GM12801 (cell line): ENCODE data around the gene VCAN.

Source experiments
- TF ChIP-seq, protein P1 (sequence below): IDR thresholded peaks from one replicate; pipeline ENCODE4 v1.5.1; 2011; ENCODE audit warnings: control low read depth; ENCODE audit not compliant: insufficient read length; ENCODE audit errors: extremely low read depth

VCAN gene

DNA sequence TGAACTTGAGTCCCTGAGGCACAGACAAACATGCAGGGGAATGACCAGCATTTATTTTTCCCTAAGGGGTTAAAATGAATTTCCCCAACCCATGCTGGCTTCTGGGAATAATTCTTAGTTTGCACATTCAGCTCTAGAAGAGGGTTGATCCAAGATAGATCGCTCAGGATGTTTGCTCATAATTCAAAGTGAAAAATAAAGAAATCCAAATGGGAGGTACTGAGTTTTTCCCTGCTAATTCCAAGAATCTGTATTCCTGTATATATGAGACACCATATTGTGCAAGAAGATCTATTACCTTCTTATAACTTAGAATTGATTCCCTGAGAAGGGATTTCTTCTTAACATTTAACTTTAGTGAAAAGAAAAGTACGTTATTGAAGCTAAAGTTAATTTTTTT, 96.2 kb downstream of the VCAN start:
- TF ChIP-seq, protein P1, sequence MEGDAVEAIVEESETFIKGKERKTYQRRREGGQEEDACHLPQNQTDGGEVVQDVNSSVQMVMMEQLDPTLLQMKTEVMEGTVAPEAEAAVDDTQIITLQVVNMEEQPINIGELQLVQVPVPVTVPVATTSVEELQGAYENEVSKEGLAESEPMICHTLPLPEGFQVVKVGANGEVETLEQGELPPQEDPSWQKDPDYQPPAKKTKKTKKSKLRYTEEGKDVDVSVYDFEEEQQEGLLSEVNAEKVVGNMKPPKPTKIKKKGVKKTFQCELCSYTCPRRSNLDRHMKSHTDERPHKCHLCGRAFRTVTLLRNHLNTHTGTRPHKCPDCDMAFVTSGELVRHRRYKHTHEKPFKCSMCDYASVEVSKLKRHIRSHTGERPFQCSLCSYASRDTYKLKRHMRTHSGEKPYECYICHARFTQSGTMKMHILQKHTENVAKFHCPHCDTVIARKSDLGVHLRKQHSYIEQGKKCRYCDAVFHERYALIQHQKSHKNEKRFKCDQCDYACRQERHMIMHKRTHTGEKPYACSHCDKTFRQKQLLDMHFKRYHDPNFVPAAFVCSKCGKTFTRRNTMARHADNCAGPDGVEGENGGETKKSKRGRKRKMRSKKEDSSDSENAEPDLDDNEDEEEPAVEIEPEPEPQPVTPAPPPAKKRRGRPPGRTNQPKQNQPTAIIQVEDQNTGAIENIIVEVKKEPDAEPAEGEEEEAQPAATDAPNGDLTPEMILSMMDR: no peak

- TF ChIP-seq, protein P1: no peak
Measured at GRCh38 chr5:83568186-83568585, 96.6 kb downstream of the VCAN start.

- TF ChIP-seq, protein P1: no peak
Measured at GRCh38 chr5:83570916-83571315, 99.4 kb downstream of the VCAN start.

DNA sequence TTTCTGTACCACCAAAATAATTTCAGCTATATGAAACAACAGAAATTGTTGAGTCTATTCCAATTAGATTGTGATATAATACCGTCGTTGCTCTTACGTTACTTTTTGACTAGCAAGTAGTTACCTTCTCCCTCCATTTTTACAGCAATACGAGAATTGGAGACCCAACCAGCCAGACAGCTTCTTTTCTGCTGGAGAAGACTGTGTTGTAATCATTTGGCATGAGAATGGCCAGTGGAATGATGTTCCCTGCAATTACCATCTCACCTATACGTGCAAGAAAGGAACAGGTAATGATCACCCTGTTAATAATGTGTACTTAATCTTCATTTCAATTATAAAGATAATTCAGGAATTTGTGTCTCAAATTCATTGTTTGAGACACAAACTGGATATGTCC, 100.7 kb downstream of the VCAN start:
- TF ChIP-seq, protein P1: no peak

- TF ChIP-seq, protein P1: no peak
Measured at GRCh38 chr5:83576341-83576740, 104.8 kb downstream of the VCAN start.

DNA sequence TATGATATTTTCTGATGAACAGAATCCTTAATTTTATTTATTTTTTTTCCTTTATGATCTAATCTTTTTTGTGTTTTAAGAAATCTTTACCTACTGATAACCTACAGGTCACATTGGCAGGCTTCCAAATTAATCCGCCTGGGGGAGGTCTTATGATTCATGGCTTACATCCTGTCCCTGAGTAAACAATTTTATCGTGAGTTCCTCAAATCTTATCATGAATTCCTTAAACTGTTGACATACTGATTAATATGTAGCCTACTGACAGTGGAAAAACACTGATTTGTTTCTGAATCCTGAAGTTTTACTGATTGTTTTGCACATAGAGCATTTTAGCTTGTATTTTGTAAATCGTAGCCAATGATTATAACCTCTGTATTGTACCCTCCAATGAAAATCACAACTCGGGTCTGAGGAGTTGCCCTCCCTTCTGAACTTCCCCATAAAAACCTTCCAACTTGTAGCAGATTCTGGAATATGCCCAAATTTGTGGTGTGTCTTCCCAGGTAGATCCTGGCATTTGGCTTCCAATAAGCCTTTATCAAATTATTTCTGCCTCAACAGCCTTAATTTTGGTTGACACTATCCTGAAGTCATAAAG, 105.6 kb downstream of the VCAN start:
- TF ChIP-seq, protein P1: no peak

GRCh38 chr5:83583859-83584258, 112.3 kb downstream of the VCAN start:
- TF ChIP-seq, protein P1: no peak
